Karpas-422 (cell line): ENCODE results near the gene TSEN54. TPM values are rescaled to one million over a fixed set of nuclear protein-coding genes. Genes with fewer than 3 reads are reported as not detected.

Experiments used
- DNase-seq: peaks from one replicate; pipeline ENCODE4 v3.0.0-alpha.2; 2015
- H2AFZ ChIP-seq: fragments of 200-600 bp; sonication (generic); 2 replicates; pipeline ENCODE4 v1.6.1; 2014; ENCODE audit warnings: antibody characterized with exemption, low read length, mixed read lengths
- H3K27ac ChIP-seq: fragments of 200-600 bp; sonication (generic); 2 replicates; pipeline ENCODE4 v1.5.1; 2014; ENCODE audit warnings: mild to moderate bottlenecking, low read length, moderate library complexity
- H3K27me3 ChIP-seq: fragments of 200-600 bp; sonication (generic); 2 replicates; pipeline ENCODE4 v1.6.1; 2014; ENCODE audit warnings: low read length, mixed read lengths
- H3K36me3 ChIP-seq: fragments of 200-600 bp; sonication (generic); 2 replicates; pipeline ENCODE4 v1.6.1; 2014; ENCODE audit warnings: low read length, mixed read lengths; ENCODE audit not compliant: insufficient read depth
- H3K4me1 ChIP-seq: fragments of 200-600 bp; sonication (generic); 2 replicates; pipeline ENCODE4 v1.6.1; 2014; ENCODE audit warnings: mild to moderate bottlenecking, low read length, mixed read lengths
- H3K4me2 ChIP-seq: fragments of 200-600 bp; sonication (generic); 2 replicates; pipeline ENCODE4 v1.6.1; 2014; ENCODE audit warnings: low read length, low read depth, mild to moderate bottlenecking; ENCODE audit not compliant: poor library complexity, severe bottlenecking
- H3K4me3 ChIP-seq: fragments of 200-600 bp; sonication (generic); 2 replicates; pipeline ENCODE4 v1.5.1; 2014; ENCODE audit warnings: mild to moderate bottlenecking, antibody characterized with exemption, low read length, mixed read lengths
- H3K79me2 ChIP-seq: fragments of 200-600 bp; sonication (generic); 2 replicates; pipeline ENCODE4 v1.6.1; 2014; ENCODE audit warnings: mild to moderate bottlenecking, low read length, mixed read lengths
- H3K9ac ChIP-seq: fragments of 200-600 bp; sonication (generic); 2 replicates; pipeline ENCODE4 v1.6.0; 2014; ENCODE audit warnings: low read length
- H3K9me2 ChIP-seq: fragments of 200-600 bp; sonication (generic), shearing (Covaris generic); replicated peaks from 2 replicates; pipeline ENCODE4 v1.6.0; 2014; ENCODE audit warnings: mild to moderate bottlenecking, low read length, moderate library complexity; ENCODE audit not compliant: insufficient read depth
- H3K9me3 ChIP-seq: fragments of 300-700, 200-600 bp; sonication (generic); 2 replicates; pipeline ENCODE4 v1.6.1; 2014; ENCODE audit warnings: low read length, mixed read lengths
- H4K20me1 ChIP-seq: fragments of 200-600 bp; sonication (generic); 2 replicates; pipeline ENCODE4 v1.6.1; 2014; ENCODE audit warnings: mild to moderate bottlenecking, antibody characterized with exemption, low read length, low read depth; ENCODE audit not compliant: insufficient read depth
- total RNA-seq: library from RNA; depleted of rRNA; stranded (reverse); fragments of >200 nt; shearing (Covaris generic); gene quantifications from 2 replicates; pipeline ENCODE4 v1.2.3, GENCODE V29; 2014; ENCODE audit warnings: low replicate concordance

Gene TSEN54
- total RNA-seq, 1 experiment from 2014 or later, result 25.5 TPM

GRCh38 chr17:75555679-75556153 lies 39.4 kb downstream of the TSEN54 start:
- no peaks in the 10 kb centered on the region for H3K27me3 ChIP-seq
- H3K9ac ChIP-seq, result no peak overlapping the region
- no peaks in the 10 kb centered on the region for H3K36me3 ChIP-seq
- no peak overlapping the region for H3K4me3 ChIP-seq
- H3K79me2 ChIP-seq, result no peaks in the 10 kb centered on the region
- no peak overlapping the region for H3K27ac ChIP-seq
- H3K9me3 ChIP-seq, result no peaks in the 10 kb centered on the region
- H2AFZ ChIP-seq, result no peak overlapping the region
- H4K20me1 ChIP-seq, result no peaks in the 10 kb centered on the region
- H3K4me1 ChIP-seq, result no peaks in the 10 kb centered on the region
- H3K9me2 ChIP-seq, result no peaks in the 10 kb centered on the region
- DNase-seq, result no peak
- no peak overlapping the region for H3K4me2 ChIP-seq

DNA sequence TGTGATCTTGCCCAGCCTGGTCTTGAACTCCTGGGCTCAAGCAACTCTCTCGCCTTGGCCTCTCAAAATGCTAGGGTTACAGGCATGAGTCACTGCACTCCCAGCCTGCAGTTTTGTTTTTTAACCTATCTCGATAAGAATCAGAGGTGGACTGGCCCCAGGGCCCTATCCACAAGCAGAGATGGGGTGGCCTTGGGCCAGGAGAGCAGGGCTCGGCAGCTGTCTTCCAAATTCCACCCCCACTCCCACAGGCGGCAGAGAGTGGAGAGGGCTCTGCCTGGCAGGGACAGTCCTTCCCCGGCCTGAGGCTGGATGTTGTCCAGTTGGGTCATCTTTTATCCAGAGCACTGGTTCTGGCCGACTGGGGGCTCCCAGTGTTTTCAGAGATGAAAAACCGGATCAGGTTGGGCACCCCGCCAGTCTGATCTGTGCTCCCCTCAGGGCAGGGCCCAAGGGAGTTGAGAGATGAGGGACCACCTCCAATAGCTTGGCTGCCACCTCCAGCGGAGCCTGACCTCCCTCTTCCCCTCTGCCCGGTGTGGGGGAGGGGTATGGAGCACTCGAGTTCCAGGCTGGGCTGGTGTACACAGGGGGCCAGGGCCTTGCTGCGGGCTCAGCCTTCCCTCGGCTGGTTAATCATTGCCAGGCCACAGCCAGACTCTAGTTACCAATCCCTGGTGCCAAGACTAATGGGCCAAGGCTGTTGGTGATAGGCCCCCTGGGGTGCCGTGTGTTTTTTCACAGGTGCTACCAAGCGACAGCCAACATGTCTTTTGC lies 40.9 kb downstream of the TSEN54 start:
- H3K79me2 ChIP-seq, result no peaks in the 10 kb centered on the region
- H3K9me2 ChIP-seq, result no peaks in the 10 kb centered on the region
- no peak overlapping the region for H2AFZ ChIP-seq
- H3K4me2 ChIP-seq, result no peak overlapping the region
- no peaks in the 10 kb centered on the region for H3K4me1 ChIP-seq
- DNase-seq, result no peak
- H3K4me3 ChIP-seq, result no peak overlapping the region
- H3K27ac ChIP-seq, result no peak overlapping the region
- H3K9ac ChIP-seq, result no peak overlapping the region
- H4K20me1 ChIP-seq, result no peaks in the 10 kb centered on the region
- no peaks in the 10 kb centered on the region for H3K9me3 ChIP-seq
- no peaks in the 10 kb centered on the region for H3K36me3 ChIP-seq
- no peaks in the 10 kb centered on the region for H3K27me3 ChIP-seq

- Histone ChIP-seq H3K36me3 (no peaks in the 10 kb centered on the region), H3K27me3 (no peaks in the 10 kb centered on the region), H3K27ac (no peak overlapping the region), H3K9ac (no peak overlapping the region), H3K4me3 (no peak overlapping the region), H3K4me2 (no peak overlapping the region), H3K9me2 (no peaks in the 10 kb centered on the region), H2AFZ (no peak overlapping the region), H3K79me2 (no peaks in the 10 kb centered on the region), H3K4me1 (no peaks in the 10 kb centered on the region), H4K20me1 (no peaks in the 10 kb centered on the region), H3K9me3 (no peaks in the 10 kb centered on the region)
- no peak for DNase-seq
Measured at GRCh38 chr17:75557852-75558665, 41.7 kb downstream of the TSEN54 start.

- H3K4me2 ChIP-seq, result no peak overlapping the region
- H3K9me2 ChIP-seq, result no peaks in the 10 kb centered on the region
- H3K4me1 ChIP-seq, result no peaks in the 10 kb centered on the region
- no peaks in the 10 kb centered on the region for H3K27me3 ChIP-seq
- no peak overlapping the region for H3K4me3 ChIP-seq
- no peak overlapping the region for H2AFZ ChIP-seq
- H4K20me1 ChIP-seq, result no peaks in the 10 kb centered on the region
- no peaks in the 10 kb centered on the region for H3K9me3 ChIP-seq
- H3K27ac ChIP-seq, result no peak overlapping the region
- H3K36me3 ChIP-seq, result no peaks in the 10 kb centered on the region
- H3K79me2 ChIP-seq, result no peaks in the 10 kb centered on the region
- H3K9ac ChIP-seq, result no peak overlapping the region
- DNase-seq, result no peak
Measured at GRCh38 chr17:75558666-75559530, 42.6 kb downstream of the TSEN54 start.

- no peaks in the 10 kb centered on the region for H3K9me2 ChIP-seq
- no peak overlapping the region for H3K4me3 ChIP-seq
- no peaks in the 10 kb centered on the region for H3K4me1 ChIP-seq
- no peak overlapping the region for H2AFZ ChIP-seq
- H3K9ac ChIP-seq, result no peak overlapping the region
- H3K4me2 ChIP-seq, result no peak overlapping the region
- H3K27me3 ChIP-seq, result no peaks in the 10 kb centered on the region
- no peak for DNase-seq
- H3K9me3 ChIP-seq, result no peaks in the 10 kb centered on the region
- no peaks in the 10 kb centered on the region for H3K79me2 ChIP-seq
- no peaks in the 10 kb centered on the region for H4K20me1 ChIP-seq
- no peak overlapping the region for H3K27ac ChIP-seq
- no peaks in the 10 kb centered on the region for H3K36me3 ChIP-seq
Measured at GRCh38 chr17:75559958-75560533, 43.7 kb downstream of the TSEN54 start.

- DNase-seq, result no peak
- Histone ChIP-seq H3K27ac (no peak overlapping the region), H3K79me2 (no peaks in the 10 kb centered on the region), H3K36me3 (no peaks in the 10 kb centered on the region), H3K27me3 (no peaks in the 10 kb centered on the region), H3K4me2 (no peak overlapping the region), H3K9me2 (no peaks in the 10 kb centered on the region), H3K9ac (no peak overlapping the region), H2AFZ (no peak overlapping the region), H3K4me1 (peaks cover 8% of the 10 kb centered on the region), H4K20me1 (no peaks in the 10 kb centered on the region), H3K4me3 (no peak overlapping the region), H3K9me3 (no peaks in the 10 kb centered on the region)
Measured at GRCh38 chr17:75561927-75562603, 45.7 kb downstream of the TSEN54 start.

DNA sequence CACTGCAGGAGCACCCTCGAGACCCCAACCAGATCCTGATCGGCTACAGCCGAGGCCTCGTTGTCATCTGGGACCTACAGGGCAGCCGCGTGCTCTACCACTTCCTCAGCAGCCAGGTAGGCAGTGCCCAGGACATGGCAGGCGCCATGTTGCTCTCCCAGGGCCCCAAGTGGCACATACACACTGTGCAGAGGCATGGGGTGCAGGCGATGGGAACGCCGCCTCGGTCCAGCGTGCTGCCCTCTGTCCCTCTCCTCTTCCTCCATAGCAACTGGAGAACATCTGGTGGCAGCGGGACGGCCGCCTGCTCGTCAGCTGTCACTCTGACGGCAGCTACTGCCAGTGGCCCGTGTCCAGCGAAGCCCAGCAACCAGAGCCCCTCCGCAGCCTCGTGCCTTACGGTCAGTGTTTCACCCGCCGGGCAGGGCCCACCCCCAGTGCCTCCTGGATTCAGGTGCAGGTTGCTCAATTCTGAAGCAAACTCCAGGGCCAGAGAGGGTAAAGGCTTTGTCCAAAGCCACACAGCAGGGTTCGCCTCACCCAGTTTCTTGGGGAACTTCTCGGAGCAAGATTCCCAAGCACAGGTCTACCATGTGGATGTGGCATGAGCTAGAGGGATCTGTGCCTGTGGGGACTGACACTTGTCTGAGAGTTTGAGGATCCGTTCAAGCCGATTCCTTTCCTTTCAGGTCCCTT lies 46.9 kb downstream of the TSEN54 start:
- Histone ChIP-seq H3K9me3 (no peaks in the 10 kb centered on the region), H3K79me2 (no peaks in the 10 kb centered on the region), H3K36me3 (no peaks in the 10 kb centered on the region), H3K27ac (no peak overlapping the region), H3K4me3 (no peak overlapping the region), H4K20me1 (no peaks in the 10 kb centered on the region), H3K9me2 (no peaks in the 10 kb centered on the region), H3K27me3 (no peaks in the 10 kb centered on the region), H3K4me2 (no peak overlapping the region), H3K9ac (no peak overlapping the region), H3K4me1 (peaks cover 8% of the 10 kb centered on the region), H2AFZ (no peak overlapping the region)
- no peak for DNase-seq
